SK-N-SH (cell line): ENCODE data around the gene SMAD7. TPM values are rescaled to one million over a fixed set of nuclear protein-coding genes. Genes with fewer than 3 reads are reported as not detected.

Source experiments
- CTCF ChIA-PET: fragments of 300-600, 350-600 bp; formaldehyde crosslinking; extraction: SDS; loops from one replicate; lab custom pipeline; 2021; lab: Yijun Ruan, JAX
- POLR2A ChIA-PET: fragments of 350-600 bp; sonication (Branson Sonifier 250); formaldehyde crosslinking; extraction: SDS; loops from one replicate; lab custom pipeline; 2020; ENCODE audit warnings: antibody characterized with exemption, inconsistent platforms; lab: Yijun Ruan, JAX
- DNase-seq: peaks from one replicate; pipeline ENCODE4 v3.0.0; 2012
- H2AFZ ChIP-seq: fragments of 200-600 bp; sonication (generic); 2 replicates; pipeline ENCODE4 v1.8.1; 2016; ENCODE audit warnings: antibody characterized with exemption, mild to moderate bottlenecking, low read depth
- H3F3A ChIP-seq: fragments of 200-600 bp; sonication (generic); replicated peaks from 2 replicates; pipeline ENCODE3; 2016; ENCODE audit warnings: antibody characterized with exemption, mild to moderate bottlenecking; ENCODE audit not compliant: insufficient read depth
- H3K27ac ChIP-seq, 2 experiments: fragments of 200-500 bp in 1 of 2; fragments of 200-600 bp in 1 of 2; sonication (Bioruptor generic) in 1 of 2; sonication (generic), shearing (Covaris generic) in 1 of 2; 2 replicates each; pipeline versions ENCODE4 v1.5.1 to v1.6.1; 2014 to 2016; ENCODE audit warnings: low read depth in 2 of 2, inconsistent platforms in 1 of 2, low read length in 1 of 2, mild to moderate bottlenecking in 1 of 2, mixed read lengths in 1 of 2
- H3K27me3 ChIP-seq: fragments of 200-600 bp; sonication (generic), shearing (Covaris generic); 2 replicates; pipeline ENCODE4 v1.6.1; 2016; ENCODE audit warnings: mixed run types; ENCODE audit not compliant: insufficient read depth
- H3K36me3 ChIP-seq, 2 experiments: fragments of 200-500 bp in 1 of 2; fragments of 200-600 bp in 1 of 2; sonication (Bioruptor generic) in 1 of 2; sonication (generic) in 1 of 2; replicated peaks in 1 of 2; 2 replicates each; pipeline versions ENCODE3 to v1.5.1; 2014 to 2016; ENCODE audit warnings: low read length in 1 of 2, mild to moderate bottlenecking in 1 of 2; ENCODE audit not compliant: insufficient read depth in 2 of 2, control insufficient read depth in 1 of 2
- H3K4me1 ChIP-seq, 2 experiments: fragments of 200-500 bp in 1 of 2; fragments of 200-600 bp in 1 of 2; sonication (Bioruptor generic) in 1 of 2; sonication (generic), shearing (Covaris generic) in 1 of 2; 2 replicates each; pipeline versions ENCODE4 v1.5.1 to v1.6.1; 2014 to 2016; ENCODE audit warnings: low read depth in 1 of 2, low read length in 1 of 2, mixed run types in 1 of 2; ENCODE audit not compliant: insufficient read depth in 2 of 2, control insufficient read depth in 1 of 2
- H3K4me2 ChIP-seq: fragments of 200-600 bp; sonication (generic), shearing (Covaris generic); 2 replicates; pipeline ENCODE4 v1.6.1; 2017; ENCODE audit warnings: mixed run types
- H3K4me3 ChIP-seq, 2 experiments: fragments of 200-500 bp in 1 of 2; fragments of 200-600 bp in 1 of 2; sonication (Bioruptor generic) in 1 of 2; sonication (generic), shearing (Covaris generic) in 1 of 2; 2 replicates each; pipeline versions ENCODE4 v1.5.1 to v1.8.1; 2014 to 2016; ENCODE audit warnings: low read depth in 2 of 2, inconsistent platforms in 1 of 2, low read length in 1 of 2, mild to moderate bottlenecking in 1 of 2, mixed read lengths in 1 of 2, moderate library complexity in 1 of 2
- H3K79me2 ChIP-seq: fragments of 200-600 bp; sonication (generic); 2 replicates; pipeline ENCODE4 v1.8.1; 2017; ENCODE audit warnings: mild to moderate bottlenecking; ENCODE audit not compliant: insufficient read depth
- H3K9ac ChIP-seq: fragments of 200-600 bp; sonication (generic); 2 replicates; pipeline ENCODE4 v1.6.1; 2017; ENCODE audit warnings: mixed run types
- H3K9me2 ChIP-seq: fragments of 200-600 bp; sonication (generic); 2 replicates; pipeline ENCODE4 v1.6.1; 2017; ENCODE audit warnings: mixed run types
- H3K9me3 ChIP-seq: fragments of 200-600 bp; sonication (generic); 2 replicates; pipeline ENCODE4 v1.6.1; 2017; ENCODE audit warnings: mixed run types, mild to moderate bottlenecking, moderate library complexity
- H4K20me1 ChIP-seq: fragments of 200-600 bp; sonication (generic); 2 replicates; pipeline ENCODE4 v1.6.1; 2017; ENCODE audit warnings: mild to moderate bottlenecking, mixed run types; ENCODE audit not compliant: insufficient read depth
- CHD2 ChIP-seq: fragments of 150-350 bp; IDR thresholded peaks from 2 replicates; pipeline ENCODE4 v1.6.1; 2018; ENCODE audit warnings: low read length; ENCODE audit not compliant: partially characterized antibody
- CTCF ChIP-seq: fragments of 200-600 bp; sonication (generic); IDR thresholded peaks from 2 replicates; pipeline ENCODE4 v1.6.1; 2017; ENCODE audit warnings: antibody characterized with exemption, mild to moderate bottlenecking, moderate library complexity
- ELF1 ChIP-seq: IDR thresholded peaks from 2 replicates; pipeline ENCODE4 v1.4.0; 2012
- EP300 ChIP-seq, 2 experiments: IDR thresholded peaks; 2 replicates each; pipeline versions ENCODE4 v1.4.0 to v1.6.1; 2012; ENCODE audit warnings: borderline replicate concordance in 1 of 2, low read depth in 1 of 2, low read length in 1 of 2
- EZH2phosphoT487 ChIP-seq: fragments of 200-600 bp; sonication (generic); IDR thresholded peaks from 2 replicates; pipeline ENCODE4 v1.6.1; 2017; ENCODE audit warnings: low read depth, mixed run types, mild to moderate bottlenecking, antibody characterized with exemption, moderate library complexity, borderline replicate concordance
- FOXJ3 ChIP-seq: sonication (generic); formaldehyde crosslinking; IDR thresholded peaks from 2 replicates; pipeline ENCODE4 v1.5.1; 2020; ENCODE audit warnings: mild to moderate bottlenecking, missing genetic modification reagents
- GABPA ChIP-seq: IDR thresholded peaks from 2 replicates; pipeline ENCODE4 v1.4.0; 2012; ENCODE audit warnings: low read depth, mild to moderate bottlenecking
- GATA2 ChIP-seq: sonication (generic); formaldehyde crosslinking; IDR thresholded peaks from 2 replicates; pipeline ENCODE4 v1.5.0; 2020; ENCODE audit warnings: mild to moderate bottlenecking, missing genetic modification reagents
- IRF3 ChIP-seq: fragments of 150-350 bp; IDR thresholded peaks from 2 replicates; pipeline ENCODE4 v1.6.1; 2016; ENCODE audit warnings: mild to moderate bottlenecking, low read depth, low read length
- JUND ChIP-seq: IDR thresholded peaks from 2 replicates; pipeline ENCODE4 v1.4.0; 2012
- MAX ChIP-seq: IDR thresholded peaks from 2 replicates; pipeline ENCODE4 v1.4.0; 2012; ENCODE audit warnings: low read depth
- MEF2A ChIP-seq: IDR thresholded peaks from 2 replicates; pipeline ENCODE4 v1.4.0; 2012; ENCODE audit warnings: low read depth, borderline replicate concordance
- NFIC ChIP-seq: IDR thresholded peaks from 2 replicates; pipeline ENCODE4 v1.4.0; 2012; ENCODE audit warnings: borderline replicate concordance
- NRF1 ChIP-seq: IDR thresholded peaks from 2 replicates; pipeline ENCODE4 v1.6.1; 2012; ENCODE audit warnings: low read depth, mild to moderate bottlenecking, low read length
- PBX3 ChIP-seq: IDR thresholded peaks from 2 replicates; pipeline ENCODE4; 2012
- RAD21 ChIP-seq: IDR thresholded peaks from 2 replicates; pipeline ENCODE4 v1.6.1; 2012; ENCODE audit warnings: mild to moderate bottlenecking, low read length
- RCOR1 ChIP-seq: fragments of 150-350 bp; IDR thresholded peaks from 2 replicates; pipeline ENCODE4 v1.6.1; 2017; ENCODE audit warnings: antibody characterized with exemption, low read length
- RFX5 ChIP-seq: IDR thresholded peaks from 2 replicates; pipeline ENCODE4 v1.6.1; 2012; ENCODE audit warnings: mild to moderate bottlenecking, improper control_type of control experiment, low read length
- RXRA ChIP-seq: IDR thresholded peaks from 2 replicates; pipeline ENCODE4 v1.4.0; 2012; ENCODE audit warnings: low read depth, mild to moderate bottlenecking, borderline replicate concordance
- SMC3 ChIP-seq: IDR thresholded peaks from 2 replicates; pipeline ENCODE4 v1.6.1; 2012; ENCODE audit warnings: low read depth, low read length, improper control_type of control experiment
- TAF1 ChIP-seq: IDR thresholded peaks from 2 replicates; pipeline ENCODE4 v1.6.1; 2012; ENCODE audit warnings: low read depth, mild to moderate bottlenecking, low read length, moderate library complexity, borderline replicate concordance
- YY1 ChIP-seq: IDR thresholded peaks from 2 replicates; pipeline ENCODE4 v1.4.0; 2012; ENCODE audit warnings: low read depth, mild to moderate bottlenecking
- ZBTB33 ChIP-seq: IDR thresholded peaks from 2 replicates; pipeline ENCODE4 v1.4.0; 2012; ENCODE audit warnings: low read depth, borderline replicate concordance
- WGBS: methylation state at CpG from one replicate; pipeline ENCODE4 v1.1.6; 2017; ENCODE audit warnings: low lambda C conversion rate; 5-methylcytosine and 5-hydroxymethylcytosine counted together
- polyA plus RNA-seq, 3 experiments: library from polyadenylated mRNA; depleted of rRNA; stranded (reverse); fragments of >200 nt; gene quantifications; 2 replicates each; pipeline ENCODE4 v1.2.3, GENCODE V29; 2012

SMAD7 gene
- polyA plus RNA-seq, 1 of the 3 experiments (the other 2 are of a cell fraction), result 20.0 TPM

- Histone ChIP-seq H3K27me3 (no peaks in the 10 kb centered on the region), H3K4me3 (peak overlapping the region; percentile 65 to 82), H3K9ac (peak overlapping the region; percentile 99), H3K4me2 (peak overlapping the region; percentile 99), H3F3A (peaks cover 59% of the 10 kb centered on the region), H3K79me2 (peaks cover 61% of the 10 kb centered on the region), H3K4me1 (peaks cover 9 to 24% of the 10 kb centered on the region in 2 experiments; a peak in 3 of 4 replicates), H4K20me1 (peaks cover 36% of the 10 kb centered on the region), H3K27ac (peak overlapping the region; percentile 100), H2AFZ (peak overlapping the region; percentile 64; the same call in 1 of the 2 replicates), H3K36me3 (peaks cover 3 to 25% of the 10 kb centered on the region in 2 experiments), H3K9me2 (no peaks in the 10 kb centered on the region), H3K9me3 (no peaks in the 10 kb centered on the region)
- peak; percentile 85 for DNase-seq
- CTCF ChIA-PET, result interaction anchor here (0.6 to 2.6 kb wide), 18 partner anchors 9 to 538 kb away, joined by 3 to 11 read pairs (median 4); no protein-coding TSS in a partner anchor
- POLR2A ChIA-PET, result interaction anchor here (0.6 to 2.0 kb wide), 16 partner anchors 10 to 920 kb away, joined by 3 to 11 read pairs (median 5); no protein-coding TSS in a partner anchor
- WGBS, result 1% methylated on average over 29 of the region's 67 CpGs
- TF ChIP-seq CTCF, result no peak
- peak; percentile 59; the same call in 1 of the 2 replicates for TF ChIP-seq YY1
- TF ChIP-seq MEF2A, result peak; percentile 32; the same call in 1 of the 2 replicates
- peak; percentile 67 for TF ChIP-seq MAX
- TF ChIP-seq PBX3, result peak; percentile 10; the same call in 1 of the 2 replicates
- TF ChIP-seq IRF3, result no peak
- no peak for TF ChIP-seq RCOR1
- TF ChIP-seq GABPA, result peak; percentile 45; the same call in 1 of the 2 replicates
- no peak for TF ChIP-seq FOXJ3
- no peak for TF ChIP-seq CHD2
- no peak for TF ChIP-seq RFX5
- no peak for TF ChIP-seq JUND
- no peak for TF ChIP-seq SMC3
- TF ChIP-seq EZH2phosphoT487, result no peak
- TF ChIP-seq GATA2, result no peak
- peak; percentile 13; the same call in 1 of the 2 replicates for TF ChIP-seq RAD21
- TF ChIP-seq RXRA, result peak; percentile 80; the same call in 1 of the 2 replicates
- no peak for TF ChIP-seq NRF1
- TF ChIP-seq NFIC, result peak; percentile 76
- TF ChIP-seq TAF1, result peak; percentile 70; the same call in 1 of the 2 replicates
- TF ChIP-seq EP300 (IDR thresholded peaks at IDR 0.05; ENCODE audit: borderline replicate concordance in 1 of 2, low read depth in 1 of 2, low read length in 1 of 2), result peak; percentile 13 to 62; a peak in 1 of 4 replicates
- peak; percentile 30; the same call in 1 of the 2 replicates for TF ChIP-seq ELF1
- peak; percentile 54; the same call in 1 of the 2 replicates for TF ChIP-seq ZBTB33
Observed at GRCh38 chr18:48952287-48953103, 1.7 kb upstream of the SMAD7 start.
